T-cell (primary cell): ENCODE measurements around the gene ATP5F1E. TPM values are rescaled to one million over a fixed set of nuclear protein-coding genes. Genes with fewer than 3 reads are reported as not detected.

Source experiments
- ATAC-seq, 4 experiments: fragments of 200-7000 bp in 3 of 4; fragments of 150-1000 bp in 1 of 4; cut with Tn5 transposase; replicated peaks in 1 of 4; 1 replicate in 3 of 4; 2 replicates in 1 of 4; pipeline ENCODE4 v1.10.0; 2021; ENCODE audit warnings: moderate library complexity in 3 of 4, mild to moderate bottlenecking in 2 of 4, moderate number of reproducible peaks in 1 of 4
- CTCF ChIA-PET, 2 donors: fragments of 300-600 bp; sonication (Branson Sonifier 250); formaldehyde crosslinking; loops; one replicate each; lab custom pipeline; 2022; ENCODE audit warnings: antibody characterized with exemption in 2 of 2; lab: Charles Lee
- POLR2A ChIA-PET, 2 donors: fragments of 300-600 bp; sonication (Branson Sonifier 250); formaldehyde crosslinking; loops; one replicate each; lab custom pipeline; 2022; ENCODE audit warnings: antibody characterized with exemption in 2 of 2; lab: Charles Lee
- DNase-seq, 35 experiments: peaks; one replicate each; pipeline versions ENCODE4 v3.0.0 to v3.0.0-alpha.2; 2013 to 2023
- H3K27ac ChIP-seq: one replicate; pipeline ENCODE4 v1.5.1; 2013; ENCODE audit warnings: low read length
- H3K27me3 ChIP-seq, 2 experiments: replicated peaks in 1 of 2; 1 replicate in 1 of 2; 2 replicates in 1 of 2; pipeline versions ENCODE4 v1.6.1 to v1.7.0; 2013; ENCODE audit warnings: low read length in 1 of 2, mixed read lengths in 1 of 2; ENCODE audit not compliant: control insufficient read depth in 2 of 2, insufficient read depth in 2 of 2; ENCODE audit errors: extremely low read depth in 1 of 2
- H3K36me3 ChIP-seq, 2 donors: 1 replicate in 1 of 2; 2 replicates in 1 of 2; pipeline versions ENCODE4 v1.6.1 to v1.7.0; 2013; ENCODE audit warnings: low read length in 1 of 2; ENCODE audit not compliant: control insufficient read depth in 2 of 2, insufficient read depth in 1 of 2; ENCODE audit errors: extremely low read depth in 1 of 2
- H3K4me1 ChIP-seq, 2 experiments: 1 replicate in 1 of 2; 2 replicates in 1 of 2; pipeline versions ENCODE4 v1.6.1 to v1.7.0; 2013; ENCODE audit warnings: low read length in 2 of 2, mixed read lengths in 1 of 2; ENCODE audit not compliant: insufficient read depth in 2 of 2, control insufficient read depth in 1 of 2; ENCODE audit errors: extremely low read depth in 1 of 2
- H3K4me3 ChIP-seq, 2 donors: 1 replicate in 1 of 2; 2 replicates in 1 of 2; pipeline versions ENCODE4 v1.5.1 to v1.7.0; 2013; ENCODE audit warnings: mild to moderate bottlenecking in 2 of 2, low read length in 1 of 2, moderate library complexity in 1 of 2; ENCODE audit not compliant: control insufficient read depth in 1 of 2; ENCODE audit errors: extremely low read depth in 1 of 2
- H3K9me3 ChIP-seq: 2 replicates; pipeline ENCODE4 v1.7.0; 2013
- H3K27ac Mint-ChIP-seq, 2 donors: one replicate each; pipeline ENCODE4 v1.8.0; 2020 to 2021; ENCODE audit warnings: mild to moderate bottlenecking in 2 of 2, mixed read lengths in 2 of 2
- H3K27me3 Mint-ChIP-seq, 2 donors: one replicate each; pipeline ENCODE4 v1.8.0; 2021 to 2022; ENCODE audit warnings: mixed read lengths in 2 of 2
- H3K36me3 Mint-ChIP-seq: one replicate; pipeline ENCODE4 v1.8.0; 2021; ENCODE audit warnings: mixed read lengths
- H3K4me1 Mint-ChIP-seq, 3 donors: one replicate each; pipeline ENCODE4 v1.8.0; 2020 to 2022; ENCODE audit warnings: mixed read lengths in 3 of 3, mild to moderate bottlenecking in 1 of 3
- H3K4me3 Mint-ChIP-seq, 3 donors: one replicate each; pipeline ENCODE4 v1.8.0; 2020 to 2022; ENCODE audit warnings: mild to moderate bottlenecking in 3 of 3, mixed read lengths in 3 of 3, moderate library complexity in 3 of 3
- H3K9me3 Mint-ChIP-seq, 3 donors: one replicate each; pipeline ENCODE4 v1.8.0; 2020 to 2022; ENCODE audit warnings: mixed read lengths in 3 of 3
- WGBS: methylation state at CpG from one replicate; pipeline ENCODE4 v1.1.5; 2013; ENCODE audit warnings: missing lambda C conversion rate; ENCODE audit not compliant: insufficient coverage; 5-methylcytosine and 5-hydroxymethylcytosine counted together
- total RNA-seq, 35 experiments: library from RNA in 6 of 35; stranded (reverse) in 6 of 35; fragments of 120-200 nt in 1 of 35; gene quantifications; one replicate each; pipeline versions ENCODE4 v1.2.1 to v1.2.4 and lab custom pipeline; 2013 to 2026

ATP5F1E gene
- total RNA-seq, 5 donors from 2014 or later (not counting 1 experiment from before 2014, with no cell fraction given) = 50.6 to 105 (median 62.4) TPM

- WGBS = no CpG with 5 or more reads among the region's 2 CpGs
- ChIA-PET CTCF (interaction anchor here (0.6 to 0.7 kb wide), 2 partner anchors 22 to 171 kb away, joined by 3 to 6 read pairs; no protein-coding TSS in a partner anchor), POLR2A (interaction anchor here in 1 of 2 donors (0.6 kb wide), 1 partner anchor 93 kb away, joined by 7 read pairs; no protein-coding TSS in a partner anchor)
- H3K4me3 ChIP-seq = no peak overlapping the region
- Mint-ChIP-seq H3K27ac (peak overlapping the region; percentile 49 to 71), H3K4me1 (peaks cover 59 to 67% (median 66%) of the 10 kb centered on the region in 3 donors), H3K9me3 (no peaks in the 10 kb centered on the region), H3K4me3 (peak overlapping the region; percentile 32 to 95 (median 57)), H3K27me3 (no peaks in the 10 kb centered on the region), H3K36me3 (peaks cover 58% of the 10 kb centered on the region)
- peaks cover 30 to 41% of the 10 kb centered on the region in 2 experiments for H3K4me1 ChIP-seq
- no peaks in the 10 kb centered on the region for H3K9me3 ChIP-seq
- ATAC-seq = no peak
- no peaks in the 10 kb centered on the region for H3K27me3 ChIP-seq
- DNase-seq = no peak
- no peak overlapping the region for H3K27ac ChIP-seq
- peaks cover 0 to 62% of the 10 kb centered on the region in 2 donors for H3K36me3 ChIP-seq
These were observed 3.3 kb downstream of the ATP5F1E start for GRCh38 chr20:59028812-59029211.

- ChIA-PET POLR2A (interaction anchor here in 1 of 2 donors (0.8 kb wide), 1 partner anchor 139 kb away, joined by 3 read pairs; no protein-coding TSS in a partner anchor), CTCF (no interaction called here)
- Histone ChIP-seq H3K27me3 (no peaks in the 10 kb centered on the region), H3K4me3 (no peak overlapping the region), H3K36me3 (peaks cover 0 to 72% of the 10 kb centered on the region in 2 donors), H3K4me1 (peaks cover 29 to 39% of the 10 kb centered on the region in 2 experiments), H3K9me3 (no peaks in the 10 kb centered on the region), H3K27ac (no peak overlapping the region)
- 90% methylated on average over 5 of the region's 8 CpGs for WGBS
- no peaks in the 10 kb centered on the region for H3K9me3 Mint-ChIP-seq
- ATAC-seq = no peak
- H3K27me3 Mint-ChIP-seq = no peaks in the 10 kb centered on the region
- H3K4me1 Mint-ChIP-seq = peaks cover 60 to 66% (median 65%) of the 10 kb centered on the region in 3 donors
- peak overlapping the region in 1 of 3 donors; percentile 95 for H3K4me3 Mint-ChIP-seq
- no peak for DNase-seq
- H3K27ac Mint-ChIP-seq = peak overlapping the region in 1 of 2 donors; percentile 34
- peaks cover 65% of the 10 kb centered on the region for H3K36me3 Mint-ChIP-seq
These were observed 4.3 kb downstream of the ATP5F1E start for GRCh38 chr20:59027741-59028320.

- no peak for ATAC-seq
- Histone ChIP-seq H3K27me3 (no peaks in the 10 kb centered on the region), H3K9me3 (no peaks in the 10 kb centered on the region), H3K27ac (no peak overlapping the region), H3K36me3 (peaks cover 0 to 76% of the 10 kb centered on the region in 2 donors), H3K4me3 (no peak overlapping the region), H3K4me1 (peaks cover 26 to 37% of the 10 kb centered on the region in 2 experiments)
- Mint-ChIP-seq H3K27me3 (no peaks in the 10 kb centered on the region), H3K27ac (peak overlapping the region in 1 of 2 donors; percentile 19), H3K9me3 (no peaks in the 10 kb centered on the region), H3K36me3 (peaks cover 71% of the 10 kb centered on the region), H3K4me1 (peaks cover 62 to 63% (median 63%) of the 10 kb centered on the region in 3 donors), H3K4me3 (peak overlapping the region; percentile 1 to 34 (median 2))
- CTCF ChIA-PET = no interaction called here
- no peak for DNase-seq
- POLR2A ChIA-PET = interaction anchor here in 1 of 2 donors (0.8 kb wide), 1 partner anchor 138 kb away, joined by 3 read pairs; no protein-coding TSS in a partner anchor
- 85% methylated on average over 4 of the region's 5 CpGs for WGBS
These were observed 5.0 kb downstream of the ATP5F1E start for GRCh38 chr20:59026904-59027740.

GRCh38 chr20:59025511-59025910 is 6.6 kb downstream of the ATP5F1E start:
- ChIA-PET CTCF (interaction anchor here in 1 of 2 donors (0.5 kb wide), 1 partner anchor 43 kb away, joined by 4 read pairs; no protein-coding TSS in a partner anchor), POLR2A (no interaction called here)
- Histone ChIP-seq H3K27ac (no peak overlapping the region), H3K9me3 (no peaks in the 10 kb centered on the region), H3K4me3 (no peak overlapping the region), H3K36me3 (peaks cover 0 to 82% of the 10 kb centered on the region in 2 donors), H3K27me3 (no peaks in the 10 kb centered on the region), H3K4me1 (peaks cover 15 to 27% of the 10 kb centered on the region in 2 experiments)
- ATAC-seq (no peak), DNase-seq (no peak)
- H3K27me3 Mint-ChIP-seq = no peaks in the 10 kb centered on the region
- no peak overlapping the region for H3K4me3 Mint-ChIP-seq
- peaks cover 51 to 55% (median 53%) of the 10 kb centered on the region in 3 donors for H3K4me1 Mint-ChIP-seq
- H3K27ac Mint-ChIP-seq = no peak overlapping the region
- 100% methylated on average over 4 of the region's 4 CpGs for WGBS
- H3K9me3 Mint-ChIP-seq = no peaks in the 10 kb centered on the region
- H3K36me3 Mint-ChIP-seq = peaks cover 63% of the 10 kb centered on the region

GRCh38 chr20:59025086-59025485 is 7.0 kb downstream of the ATP5F1E start:
- no peak for ATAC-seq
- Mint-ChIP-seq H3K27me3 (no peaks in the 10 kb centered on the region), H3K36me3 (peaks cover 59% of the 10 kb centered on the region), H3K4me1 (peaks cover 47 to 51% (median 48%) of the 10 kb centered on the region in 3 donors), H3K9me3 (no peaks in the 10 kb centered on the region), H3K27ac (no peak overlapping the region), H3K4me3 (no peak overlapping the region)
- Histone ChIP-seq H3K27ac (no peak overlapping the region), H3K36me3 (peaks cover 0 to 79% of the 10 kb centered on the region in 2 donors), H3K4me1 (peaks cover 15 to 22% of the 10 kb centered on the region in 2 experiments), H3K4me3 (no peak overlapping the region), H3K9me3 (no peaks in the 10 kb centered on the region), H3K27me3 (no peaks in the 10 kb centered on the region)
- no peak for DNase-seq
- 100% methylated on average over 2 of the region's 2 CpGs for WGBS
- ChIA-PET POLR2A (no interaction called here), CTCF (no interaction called here)

GRCh38 chr20:59024111-59024530 is 8.0 kb downstream of the ATP5F1E start:
- ATAC-seq (no peak), DNase-seq (no peak)
- ChIA-PET POLR2A (no interaction called here), CTCF (interaction anchor here in 1 of 2 donors (0.6 kb wide), 1 partner anchor 551 kb away, joined by 3 read pairs; no protein-coding TSS in a partner anchor)
- Mint-ChIP-seq H3K4me1 (peaks cover 37 to 44% (median 41%) of the 10 kb centered on the region in 3 donors), H3K36me3 (peaks cover 52% of the 10 kb centered on the region), H3K4me3 (no peak overlapping the region), H3K9me3 (no peaks in the 10 kb centered on the region), H3K27ac (no peak overlapping the region), H3K27me3 (no peaks in the 10 kb centered on the region)
- Histone ChIP-seq H3K27ac (no peak overlapping the region), H3K9me3 (no peaks in the 10 kb centered on the region), H3K4me1 (peaks cover 13 to 15% of the 10 kb centered on the region in 2 experiments), H3K4me3 (no peak overlapping the region), H3K27me3 (no peaks in the 10 kb centered on the region), H3K36me3 (peaks cover 0 to 70% of the 10 kb centered on the region in 2 donors)
- 94% methylated on average over 24 of the region's 24 CpGs for WGBS
